IPS-11a (cell line): ENCODE results near the gene BRI3.

ENCODE experiments used
- H3K4me3 ChIP-seq: one replicate; pipeline ENCODE4 v1.5.1; 2013; ENCODE audit warnings: low read depth, low read length, control low read depth

Gene BRI3, protein sequence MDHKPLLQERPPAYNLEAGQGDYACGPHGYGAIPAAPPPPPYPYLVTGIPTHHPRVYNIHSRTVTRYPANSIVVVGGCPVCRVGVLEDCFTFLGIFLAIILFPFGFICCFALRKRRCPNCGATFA

DNA sequence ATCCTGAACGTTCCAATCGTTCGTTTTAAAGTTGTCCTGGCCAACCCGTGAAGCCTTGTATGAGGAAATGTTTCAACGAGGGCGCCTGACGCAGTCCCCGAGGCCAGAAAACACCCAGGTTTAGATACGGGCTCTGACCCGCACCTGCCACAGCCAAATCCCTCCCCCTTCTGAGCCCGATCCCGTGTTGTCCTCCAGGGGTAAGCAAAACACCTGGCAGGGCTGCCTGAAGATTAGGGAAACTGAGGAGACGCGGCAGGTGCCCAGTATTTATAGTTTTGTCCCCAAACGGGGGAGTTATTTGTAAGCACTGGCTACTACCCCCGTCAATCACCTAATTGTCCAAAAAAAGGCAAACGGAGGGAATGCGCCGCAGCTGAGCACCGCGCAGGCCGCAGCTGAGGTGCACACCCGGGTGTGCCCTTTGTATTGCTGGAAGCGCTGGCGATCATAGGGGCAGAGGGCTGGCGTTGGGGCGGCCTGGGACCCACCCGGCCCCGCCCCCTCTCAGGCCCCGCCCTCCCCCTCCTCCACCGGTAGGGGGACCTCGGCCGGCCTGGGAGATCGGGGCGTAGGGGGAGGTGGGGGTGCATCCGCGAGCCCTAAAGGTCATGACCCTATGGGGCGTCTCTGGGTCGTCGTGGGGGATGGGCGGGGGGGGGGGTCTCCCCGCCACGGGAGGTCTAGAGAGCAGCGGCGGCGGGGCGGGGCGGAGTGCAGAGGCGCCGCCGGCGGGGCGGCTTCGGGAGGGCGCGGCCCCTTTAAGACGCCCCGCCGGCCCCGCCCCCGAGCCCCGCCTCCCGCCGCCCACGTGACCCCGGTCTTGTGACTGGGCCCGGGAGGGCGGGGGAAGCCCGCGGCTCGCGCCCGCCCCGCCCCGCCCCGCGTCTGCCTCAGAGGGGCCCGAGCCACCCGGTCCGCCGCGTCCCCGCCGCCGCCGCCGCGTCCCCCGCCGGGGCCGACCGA, at the start of gene BRI3:
Gene BRI3, plus strand, starts transcription at position 896 of the 966 bp plus-strand sequence. CDS start 110 bp downstream, outside the sequence.
- H3K4me3 ChIP-seq, result peak within 1 kb of the TSS; percentile 57

DNA sequence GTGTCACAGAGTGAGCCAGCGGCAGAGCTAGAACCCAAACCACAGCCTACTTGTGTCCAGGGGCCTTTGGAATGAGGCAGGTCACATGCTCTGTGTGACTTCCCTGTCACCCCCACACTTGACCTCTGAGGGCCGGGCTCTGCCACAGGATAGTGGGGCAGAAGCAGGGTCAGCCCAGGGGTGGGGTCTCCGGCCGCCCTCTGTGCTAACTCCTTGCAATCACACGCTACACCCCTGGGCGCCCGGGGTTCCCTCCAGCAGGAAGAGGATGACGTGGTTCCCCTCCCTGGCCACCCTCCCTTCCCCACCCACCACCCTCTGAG, 49.3 kb upstream of the BRI3 start:
- no peak overlapping the region for H3K4me3 ChIP-seq

DNA sequence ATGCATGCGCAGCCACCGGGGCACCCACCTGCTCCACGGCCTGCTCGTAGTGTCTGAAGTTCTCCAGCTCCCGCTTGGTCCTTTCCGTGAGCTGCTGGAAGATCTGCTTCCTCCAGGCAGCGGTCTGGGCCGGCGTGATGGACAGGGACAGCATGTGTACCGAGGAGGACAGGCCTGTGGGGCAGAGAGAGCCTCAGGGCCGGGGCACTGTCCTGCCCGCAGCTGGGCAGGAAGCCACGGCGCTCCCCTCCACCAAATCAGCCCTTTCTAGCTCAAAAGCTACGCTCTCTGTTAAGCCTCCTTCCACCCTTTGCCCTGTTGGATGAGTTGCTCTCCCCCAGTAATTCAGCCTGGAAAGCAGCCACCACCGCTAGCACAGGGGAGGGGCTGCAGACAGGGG, 48.7 kb upstream of the BRI3 start:
- no peak overlapping the region for H3K4me3 ChIP-seq

DNA sequence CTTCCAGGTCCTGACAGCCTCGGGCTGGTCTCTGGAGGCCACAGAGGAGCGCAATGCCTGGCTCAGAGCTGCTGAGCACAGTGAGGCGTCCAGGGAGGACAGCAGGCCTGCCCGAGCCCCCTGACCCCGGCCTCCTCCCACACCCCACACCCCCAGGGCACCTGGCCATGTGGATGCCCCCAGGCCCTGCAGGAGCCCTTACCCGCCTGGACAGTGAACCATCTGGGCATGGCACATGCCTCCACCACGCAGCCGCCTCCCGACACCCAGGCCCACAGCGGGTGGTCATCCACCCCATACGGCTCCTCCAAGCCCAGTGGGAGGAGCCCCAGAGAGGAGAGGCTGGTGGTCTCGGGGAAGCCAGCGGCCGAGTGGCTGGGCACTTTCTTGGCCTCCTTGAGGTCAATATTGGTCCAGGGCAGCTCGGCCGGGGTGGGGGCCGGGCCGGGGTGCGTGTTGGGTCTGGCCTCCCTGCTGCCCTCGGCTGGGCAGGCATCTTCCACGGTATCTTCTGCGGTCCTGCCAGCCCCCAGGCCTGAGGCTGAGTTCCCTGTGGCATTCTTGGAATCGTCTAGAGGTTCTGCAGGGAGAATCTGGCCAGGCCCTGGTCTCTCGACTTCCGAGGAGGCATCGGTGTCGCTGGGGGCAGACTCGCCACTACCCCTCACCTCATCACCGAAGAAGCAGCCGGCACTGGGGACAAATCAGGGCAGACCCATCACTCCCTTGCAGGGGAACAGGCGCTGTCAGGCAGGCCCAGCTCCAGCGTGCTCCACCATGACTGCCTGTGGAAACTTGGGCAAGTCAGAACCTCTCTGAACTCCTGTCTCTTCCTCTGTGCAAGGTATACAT, 48.0 kb upstream of the BRI3 start:
- H3K4me3 ChIP-seq, result no peak overlapping the region

DNA sequence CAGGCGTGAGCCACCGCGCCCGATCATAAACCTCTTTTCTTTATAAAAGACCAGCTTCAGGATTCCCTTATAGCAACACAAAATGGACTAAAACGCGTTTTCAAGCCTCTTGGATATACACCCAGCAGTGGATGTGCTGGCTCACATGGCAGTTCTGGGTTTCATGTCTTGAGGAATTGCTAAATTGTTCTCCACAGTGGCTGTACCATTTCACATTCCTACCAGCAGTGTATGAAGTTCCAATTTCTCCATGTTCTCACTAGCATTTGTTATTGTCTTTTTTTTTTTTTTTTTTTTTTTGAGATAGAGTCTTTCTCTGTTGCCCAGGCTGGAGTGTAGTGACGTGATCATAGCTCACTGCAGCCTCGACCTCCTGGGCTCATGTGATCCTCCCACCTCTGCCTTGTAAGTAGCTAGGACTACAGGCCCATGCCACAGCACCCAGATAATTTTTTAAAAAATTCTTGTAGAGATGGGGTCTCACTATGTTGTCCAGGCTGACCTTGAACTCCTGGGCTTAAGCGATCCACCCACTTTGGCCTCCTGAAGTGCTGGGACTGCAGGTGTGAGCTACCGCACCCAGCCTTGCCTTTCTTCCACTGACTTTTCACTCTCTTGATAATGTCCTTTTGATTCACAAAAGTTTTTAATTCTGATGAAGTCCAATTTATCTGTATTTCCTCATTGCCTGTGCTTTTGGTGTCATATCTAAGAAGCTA, 46.9 kb upstream of the BRI3 start:
- no peak overlapping the region for H3K4me3 ChIP-seq

DNA sequence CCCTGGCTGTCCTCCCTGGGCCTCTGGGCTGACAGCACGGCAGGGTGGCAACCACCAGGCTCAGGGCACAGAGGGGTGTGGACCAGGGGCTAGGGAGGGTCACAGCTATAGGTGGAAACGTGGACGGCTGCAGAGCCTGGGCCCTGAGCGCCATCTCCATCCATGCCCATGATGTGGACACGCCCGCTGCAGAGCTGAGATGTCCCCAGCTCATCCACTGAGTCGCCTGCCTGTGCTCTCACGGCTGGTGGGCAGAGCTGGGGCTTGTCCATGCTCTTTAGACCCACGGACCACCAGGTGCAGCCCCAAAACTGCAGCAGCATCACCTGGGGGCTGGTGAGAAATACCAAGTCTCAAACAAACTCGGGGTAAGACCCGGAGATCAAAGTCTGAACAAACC, 45.6 kb upstream of the BRI3 start:
- no peak overlapping the region for H3K4me3 ChIP-seq

DNA sequence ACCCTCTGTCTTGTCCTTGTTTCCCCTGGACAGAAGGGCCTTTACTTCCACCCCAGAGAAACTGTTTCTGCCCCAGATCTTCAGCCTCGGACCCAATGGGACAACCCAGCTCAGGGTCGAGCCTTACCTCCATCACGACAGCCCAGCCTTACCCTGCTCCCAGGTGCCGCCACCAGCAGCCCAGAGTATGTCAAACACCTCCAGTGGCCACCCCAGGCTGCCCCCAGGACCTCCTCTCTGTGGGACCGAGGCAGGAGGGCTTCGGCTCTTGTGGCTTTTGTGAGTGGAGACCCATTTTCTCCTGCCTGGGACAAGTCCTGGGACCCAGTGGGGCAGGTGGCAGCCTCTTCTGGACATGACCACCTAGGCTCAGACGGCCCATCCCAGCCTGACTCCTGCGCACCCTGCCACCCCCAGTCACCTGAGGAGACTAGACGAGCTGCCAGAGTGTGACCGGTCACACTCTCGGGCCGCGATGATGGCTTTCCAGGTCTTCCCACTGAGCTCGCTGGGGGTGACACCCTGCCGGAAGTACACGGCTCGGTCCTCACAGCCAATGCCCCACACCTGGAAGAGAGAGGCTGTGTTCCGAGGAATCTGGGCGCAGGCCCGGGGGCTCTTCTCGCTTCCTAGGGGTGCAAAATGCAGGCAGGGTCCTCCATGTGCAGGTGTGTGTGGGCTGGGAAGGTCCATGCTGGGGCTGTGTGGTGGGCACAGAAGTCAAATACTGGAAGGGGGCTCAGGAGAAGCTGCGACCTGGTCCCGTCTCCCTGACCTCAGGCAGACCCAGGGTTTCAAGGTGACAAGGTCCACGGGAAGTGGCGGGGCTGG, 44.9 kb upstream of the BRI3 start:
- no peak overlapping the region for H3K4me3 ChIP-seq

DNA sequence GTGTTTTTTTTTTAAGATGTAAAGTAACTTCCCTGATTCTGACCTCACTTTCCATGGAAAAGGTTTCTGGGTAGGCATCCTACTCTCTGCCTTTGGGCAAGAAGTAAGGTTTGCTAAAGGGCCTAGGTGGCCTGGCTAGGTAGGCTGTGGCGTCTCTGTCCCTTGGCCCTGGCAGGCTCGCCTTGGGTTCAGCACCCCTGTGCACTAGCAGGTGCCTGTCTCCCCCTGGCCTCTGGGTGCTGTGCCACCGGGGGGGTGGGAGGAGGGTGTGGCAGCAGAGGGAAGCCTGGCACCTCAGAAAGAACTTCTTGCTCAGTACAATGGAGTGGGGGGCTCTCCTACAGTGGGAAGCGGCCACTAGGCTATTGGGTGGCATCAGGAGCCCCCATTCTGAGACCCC, 43.4 kb upstream of the BRI3 start:
- H3K4me3 ChIP-seq, result no peak overlapping the region

DNA sequence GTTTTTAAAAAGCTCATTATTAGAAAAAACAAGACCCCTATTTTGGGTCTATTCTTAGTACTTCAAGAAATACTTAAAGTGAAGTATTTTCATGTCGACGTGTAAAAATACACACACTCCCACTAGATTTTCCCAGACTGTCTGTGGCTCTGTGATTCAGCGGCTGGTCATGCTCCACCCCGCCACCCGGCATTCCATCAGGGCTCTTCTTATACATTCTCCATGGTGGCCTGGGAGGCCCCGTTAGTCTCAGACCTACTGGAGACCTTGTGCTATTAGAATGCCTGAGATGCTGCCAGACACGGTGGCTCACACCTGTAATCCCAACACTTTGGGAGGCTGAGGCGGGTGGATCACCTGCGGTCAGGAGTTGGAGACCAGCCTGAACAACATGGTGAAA, 42.5 kb upstream of the BRI3 start:
- no peak overlapping the region for H3K4me3 ChIP-seq

DNA sequence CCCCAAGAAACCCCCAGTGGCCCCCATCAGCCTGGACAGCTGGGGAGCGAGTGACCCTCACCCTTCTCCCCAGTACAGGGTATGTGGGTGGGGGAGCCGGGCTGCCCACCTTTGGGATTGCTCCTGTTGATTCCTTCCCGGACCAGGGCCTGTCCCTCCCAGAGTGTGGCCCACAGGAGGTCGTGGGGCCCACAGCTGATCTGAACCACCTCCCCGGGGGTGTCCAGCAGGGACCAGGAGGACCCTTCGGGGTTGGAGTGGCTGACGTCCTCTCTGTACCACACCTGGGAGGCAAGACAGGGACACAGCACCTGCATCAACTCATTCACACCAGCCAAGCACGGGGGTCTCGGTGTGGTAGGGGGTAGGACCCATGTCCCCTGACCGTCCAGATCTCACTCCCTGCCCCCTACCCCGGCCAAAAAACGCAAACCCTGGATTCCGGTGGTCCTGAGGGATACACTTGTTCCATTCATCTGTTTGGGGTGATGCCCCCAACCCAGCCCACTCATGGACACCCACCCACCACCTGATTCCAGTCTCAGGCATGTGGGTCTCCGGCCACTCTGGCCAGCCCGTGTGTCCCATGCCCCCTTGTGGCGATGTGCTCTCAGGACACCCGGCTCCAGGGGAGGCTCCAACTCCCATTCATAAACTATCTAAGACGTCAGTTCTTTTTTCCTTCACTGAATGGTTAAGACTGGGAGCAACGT, 40.4 kb upstream of the BRI3 start:
- H3K4me3 ChIP-seq, result no peak overlapping the region

DNA sequence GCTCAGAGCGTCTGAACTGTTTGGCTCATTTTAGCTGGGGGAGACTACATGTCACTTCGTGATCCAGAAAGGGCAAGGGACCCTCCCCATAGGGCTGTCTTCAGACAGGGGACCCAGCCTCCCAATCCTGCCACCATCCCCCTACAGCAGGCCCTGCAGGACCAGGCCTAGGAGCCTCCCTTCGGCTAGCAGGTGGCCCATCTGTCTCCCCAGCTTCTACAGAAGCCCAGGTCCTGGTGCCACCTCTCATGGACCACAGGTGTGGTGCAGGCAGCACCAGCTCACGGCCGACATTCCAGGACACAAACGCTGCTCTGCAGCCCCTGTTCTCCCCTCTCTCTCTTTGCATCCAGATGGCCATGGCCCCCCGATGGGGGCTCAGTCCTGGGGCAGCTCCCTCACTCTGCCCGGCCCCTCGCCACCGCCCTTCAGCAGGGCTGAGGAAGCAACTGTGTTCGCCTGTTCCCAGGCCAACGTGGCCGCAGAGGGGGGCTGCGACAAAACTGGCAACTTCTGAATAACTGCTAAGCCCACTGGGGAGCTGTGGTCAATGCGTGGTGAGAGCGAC, 39.7 kb upstream of the BRI3 start:
- H3K4me3 ChIP-seq, result no peak overlapping the region

DNA sequence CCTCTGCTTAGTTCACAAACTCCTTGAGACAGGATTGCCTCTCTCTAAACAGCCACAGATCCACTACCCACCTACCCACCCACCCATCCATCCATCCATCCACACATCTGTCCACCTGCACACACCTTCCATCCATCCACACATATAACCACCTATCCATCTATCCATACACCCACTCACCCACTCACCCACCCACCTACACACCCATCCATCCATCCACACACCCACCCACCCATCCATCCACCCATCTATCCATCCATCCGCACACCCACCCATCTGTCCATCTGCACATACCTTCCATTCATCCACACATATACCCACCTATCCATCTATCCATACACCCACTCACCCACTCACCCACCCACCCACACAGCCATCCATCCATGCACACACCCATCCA, 39.1 kb upstream of the BRI3 start:
- no peak overlapping the region for H3K4me3 ChIP-seq

DNA sequence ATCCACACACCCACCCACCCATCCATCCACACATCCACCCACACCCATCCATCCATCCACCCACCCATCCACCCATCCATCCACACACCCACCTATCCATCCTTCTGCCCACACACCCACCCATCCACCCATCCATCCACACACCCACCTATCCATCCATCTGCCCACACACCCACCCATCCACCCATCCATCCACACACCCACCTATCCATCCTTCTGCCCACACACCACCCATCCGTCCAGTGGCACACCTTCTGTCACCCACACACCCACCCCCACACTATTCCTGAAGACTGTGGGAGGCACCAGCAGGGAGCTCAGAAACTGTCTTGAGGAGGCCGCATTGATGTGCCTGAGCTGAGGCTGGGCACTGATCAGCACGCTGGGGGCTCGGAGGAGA, 38.6 kb upstream of the BRI3 start:
- no peak overlapping the region for H3K4me3 ChIP-seq

DNA sequence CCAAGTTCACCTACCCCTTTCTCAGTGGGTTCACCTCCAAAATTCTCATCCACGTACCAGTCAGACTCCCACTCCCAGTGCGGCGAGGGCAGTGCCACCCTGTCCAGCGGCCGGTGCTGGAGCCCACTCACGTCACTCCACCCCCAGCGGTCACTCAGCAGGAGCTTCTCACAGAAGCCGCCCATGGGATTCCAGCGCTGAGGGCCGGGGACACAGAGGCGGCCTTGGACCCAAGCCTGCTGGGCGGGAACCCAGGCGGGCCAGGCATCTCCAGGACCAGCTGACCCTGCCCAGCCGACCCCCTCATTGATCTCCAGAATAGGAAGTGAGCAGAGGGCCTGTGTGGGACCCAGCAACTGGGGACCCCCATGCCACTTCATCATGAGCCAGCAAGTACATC, 36.6 kb upstream of the BRI3 start:
- H3K4me3 ChIP-seq, result no peak overlapping the region

DNA sequence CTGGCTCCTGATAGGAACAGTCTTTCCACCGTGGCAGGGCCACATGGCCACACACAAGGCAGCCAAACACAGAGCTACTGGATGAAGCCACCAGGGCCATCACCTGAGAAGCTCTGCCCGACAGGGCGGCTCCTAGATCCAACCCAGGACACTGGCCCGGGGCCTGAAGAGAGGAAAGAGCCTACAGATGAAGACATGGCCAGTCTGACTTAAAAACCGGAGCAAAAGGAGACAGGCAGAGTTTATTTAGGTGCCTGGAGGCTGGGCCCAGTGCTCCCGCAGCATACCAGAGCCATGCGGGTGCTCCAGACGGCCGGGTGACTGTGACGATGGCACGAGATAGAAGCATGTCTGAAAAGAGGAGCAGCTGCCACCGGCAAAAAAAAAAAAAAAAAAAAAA, 33.3 kb upstream of the BRI3 start:
- no peak overlapping the region for H3K4me3 ChIP-seq

DNA sequence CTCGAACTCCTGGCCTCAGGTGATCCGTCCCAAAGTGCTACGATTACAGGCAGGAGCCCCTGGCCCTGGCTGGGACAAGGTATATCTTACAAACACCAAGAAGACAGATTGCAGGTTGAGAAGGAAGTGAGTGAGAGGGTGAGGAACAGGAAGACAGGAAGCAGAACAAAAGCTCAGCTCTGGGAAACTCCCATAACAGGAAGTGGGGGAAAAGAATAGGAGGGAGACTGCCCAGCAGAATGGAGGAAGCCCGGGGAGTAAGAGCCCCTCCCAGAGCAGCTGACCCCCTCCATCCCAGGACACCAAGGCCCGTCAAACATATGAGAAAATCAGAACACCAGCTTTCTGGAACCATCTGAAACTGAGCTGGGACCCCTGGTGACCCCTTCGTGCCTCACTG, 32.4 kb upstream of the BRI3 start:
- H3K4me3 ChIP-seq, result no peak overlapping the region

DNA sequence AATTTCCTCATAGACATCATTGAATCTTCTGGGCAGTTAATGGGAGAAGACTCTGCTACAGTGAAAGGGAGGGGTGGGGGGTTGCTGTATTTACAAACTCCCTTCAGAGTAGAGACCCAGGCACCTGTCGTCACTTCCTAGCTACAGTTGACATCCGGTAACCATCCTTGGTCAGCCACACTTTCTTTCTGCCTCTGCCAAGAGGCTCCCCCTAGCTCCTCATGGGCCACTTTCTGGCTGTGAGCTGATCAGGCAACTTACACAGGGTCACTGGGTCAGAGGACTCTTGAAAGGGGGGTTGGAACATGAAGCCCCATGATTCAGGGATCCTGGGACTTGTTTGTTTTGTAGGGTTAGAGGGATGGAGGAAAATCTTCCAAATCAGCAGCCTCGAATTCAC, 30.7 kb upstream of the BRI3 start:
- no peak overlapping the region for H3K4me3 ChIP-seq

DNA sequence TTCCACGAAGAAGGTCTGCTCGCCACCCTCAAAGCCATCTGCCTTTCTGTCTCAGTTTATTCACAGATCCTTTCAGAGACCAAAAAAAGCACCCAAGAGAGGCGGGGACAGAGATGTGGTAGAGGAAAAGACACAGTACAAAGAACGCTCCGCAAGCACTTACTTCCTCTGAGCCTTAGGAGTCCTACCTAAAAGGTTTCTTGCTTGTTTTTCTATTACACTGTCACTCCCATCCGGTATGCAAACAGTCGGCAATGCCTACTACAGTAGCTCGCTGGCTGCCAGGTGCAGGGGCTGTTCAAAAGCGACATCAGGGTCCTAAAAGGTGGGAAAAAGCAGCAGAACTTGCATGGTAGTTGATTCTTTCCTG, 30.3 kb upstream of the BRI3 start:
- H3K4me3 ChIP-seq, result peak overlapping the region; percentile 88
